Measurements from ENCODE around the gene POR.
A peak's percentile ranks its signal among the peaks of the same experiment; 100 is the strongest.
"Not testable (repeated sequence)": the region's sequence is repeated elsewhere in the genome, so short reads cannot be mapped to it uniquely, and the experiment has no call there.

The POR gene

DNA sequence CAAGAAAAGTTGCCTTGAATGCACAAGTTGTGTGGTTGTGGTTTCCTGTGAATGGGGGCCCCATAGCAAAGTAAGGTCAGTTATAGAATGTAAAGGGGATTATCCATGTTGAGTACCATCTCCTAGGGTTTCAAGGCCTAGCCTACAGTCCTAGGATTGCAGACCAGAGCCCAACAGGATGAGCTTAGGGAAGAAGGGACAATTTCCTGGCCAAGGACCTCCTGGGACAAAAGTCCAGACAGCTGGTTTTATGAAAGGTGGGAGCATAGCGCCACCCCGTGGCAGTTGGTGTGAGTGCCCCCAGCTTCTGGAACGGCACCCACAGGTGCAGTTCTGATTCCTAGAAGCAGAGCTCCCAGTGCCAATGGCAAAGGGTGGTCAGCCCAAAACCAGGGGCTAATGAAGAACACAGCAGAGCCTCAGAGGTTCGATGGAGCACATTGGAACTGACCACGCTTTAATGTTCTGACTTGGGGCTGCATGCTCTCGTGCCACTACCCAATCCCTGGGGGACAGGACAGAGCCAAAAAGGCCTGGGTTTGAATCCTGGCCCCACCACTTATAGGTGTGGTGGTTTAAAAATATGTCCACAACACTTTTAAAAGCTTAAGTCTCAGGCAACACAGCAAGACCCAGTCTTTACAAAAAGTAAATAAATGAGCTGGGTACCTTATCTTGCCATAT lies 105.2 kb downstream of the POR start:
- Histone ChIP-seq H3K9me3 (replicated peaks in 1 of 11) (peaks cover 0 to 7% (median 4%) of the 10 kb centered on the region in 11 experiments; a peak in 3 of 22 replicates), H3K4me2 (peak overlapping the region; percentile 4 to 89 (median 43); a peak in 18 of 22 replicates), H3K4me3 (no peak overlapping the region), H3K27ac (no peak overlapping the region), H3K9ac (peak overlapping the region in 2 of 11 experiments; percentile 34 to 37; a peak in 1 of 22 replicates), H4K20me1 (peaks cover 0 to 8% (median 0%) of the 10 kb centered on the region in 11 experiments; a peak in 3 of 22 replicates), H3K36me3 (peaks cover 34 to 84% (median 74%) of the 10 kb centered on the region in 11 experiments), H3K27me3 (no peaks in the 10 kb centered on the region), H3K4me1 (peaks cover 18 to 50% (median 26%) of the 10 kb centered on the region in 10 experiments)
- TF ChIP-seq Cebpa-rat (IDR thresholded peaks at IDR 0.05) = no peak

DNA sequence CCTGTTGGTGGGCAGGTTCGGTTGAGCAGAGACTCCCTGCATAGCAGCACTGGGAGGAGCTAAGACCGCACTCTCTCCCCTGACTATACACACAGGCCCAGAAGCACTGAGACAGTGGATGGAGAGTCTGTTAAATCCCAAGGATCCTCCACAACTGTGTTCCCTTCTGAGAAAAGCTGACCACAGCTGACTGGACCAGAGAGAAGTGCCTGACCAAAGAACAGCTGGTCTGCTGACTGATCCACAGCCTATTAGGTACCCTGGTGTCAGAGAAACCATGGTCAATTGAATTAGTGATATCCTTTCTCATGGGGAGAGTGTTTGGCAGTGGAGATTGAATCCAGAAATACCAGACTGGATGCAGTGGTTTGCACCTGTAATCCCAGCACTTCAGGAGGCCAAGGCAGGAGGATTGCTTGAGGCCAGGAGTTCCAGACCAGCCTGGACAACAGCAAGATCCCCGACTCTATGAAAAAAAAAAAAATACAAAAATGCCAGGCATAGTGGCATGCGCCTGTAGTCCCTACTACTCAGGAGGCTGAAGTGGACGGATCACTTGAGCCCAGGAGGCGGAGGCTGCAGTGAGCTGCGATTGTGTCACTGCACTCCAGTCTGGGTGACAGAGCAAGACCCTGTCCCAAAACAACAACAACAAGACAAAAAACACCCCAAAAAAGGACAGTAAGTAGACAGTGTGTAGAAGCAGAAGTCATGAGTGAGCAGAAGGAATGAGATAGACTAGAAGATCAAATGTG lies 107.2 kb downstream of the POR start:
- Histone ChIP-seq H3K27ac (peak overlapping the region in 2 of 11 experiments; percentile 3 to 4; a peak in 1 of 22 replicates), H3K4me3 (peak overlapping the region in 3 of 10 experiments; percentile 4 to 11 (median 10); a peak in 2 of 20 replicates), H4K20me1 (peaks cover 0 to 8% (median 0%) of the 10 kb centered on the region in 11 experiments; a peak in 3 of 22 replicates), H3K9me3 (replicated peaks in 1 of 11) (no peaks in the 10 kb centered on the region), H3K27me3 (no peaks in the 10 kb centered on the region), H3K9ac (peak overlapping the region in 2 of 11 experiments; percentile 3 to 35; a peak in 1 of 22 replicates), H3K4me2 (peak overlapping the region; percentile 19 to 89 (median 60); a peak in 19 of 22 replicates), H3K36me3 (peaks cover 45 to 88% (median 72%) of the 10 kb centered on the region in 11 experiments), H3K4me1 (peaks cover 18 to 50% (median 26%) of the 10 kb centered on the region in 10 experiments)
- TF ChIP-seq Cebpa-rat (IDR thresholded peaks at IDR 0.05) = no peak

DNA sequence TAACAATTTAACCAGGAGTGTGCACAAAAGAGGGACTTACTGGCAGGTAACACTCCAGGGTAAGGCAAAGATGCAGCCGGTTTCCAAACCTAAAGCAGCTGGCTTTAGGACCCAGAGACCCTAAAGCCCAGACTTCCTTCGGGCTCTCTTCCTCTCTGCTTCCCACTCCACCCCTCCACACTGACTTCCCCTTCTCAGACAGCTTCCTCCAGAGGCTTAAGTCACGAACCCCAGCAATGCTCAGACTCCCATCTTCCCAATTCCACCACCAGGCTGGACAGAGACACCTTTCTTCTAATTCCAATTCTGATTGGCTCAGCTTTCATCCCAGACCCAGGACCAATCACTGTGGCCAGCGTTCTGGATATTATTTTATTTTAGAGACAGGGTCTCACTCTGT lies 108.0 kb downstream of the POR start:
- Histone ChIP-seq H3K27me3 (no peaks in the 10 kb centered on the region), H4K20me1 (peaks cover 0 to 10% (median 0%) of the 10 kb centered on the region in 11 experiments; a peak in 2 of 22 replicates), H3K9ac (0 out of 22 replicates have a peak overlapping the region, but pooled peaks of 1 of the 11 experiments have one; percentile 3), H3K36me3 (peaks cover 52 to 88% (median 72%) of the 10 kb centered on the region in 11 experiments), H3K4me3 (peak overlapping the region in 3 of 10 experiments; percentile 4 to 11 (median 10); a peak in 2 of 20 replicates), H3K4me2 (peak overlapping the region; percentile 19 to 89 (median 60); a peak in 21 of 22 replicates), H3K27ac (peak overlapping the region in 1 of 11 experiments; percentile 4; a peak in 3 of 22 replicates), H3K9me3 (replicated peaks in 1 of 11) (no peaks in the 10 kb centered on the region), H3K4me1 (peaks cover 18 to 50% (median 26%) of the 10 kb centered on the region in 10 experiments)
- no peak for TF ChIP-seq Cebpa-rat (IDR thresholded peaks at IDR 0.05)

DNA sequence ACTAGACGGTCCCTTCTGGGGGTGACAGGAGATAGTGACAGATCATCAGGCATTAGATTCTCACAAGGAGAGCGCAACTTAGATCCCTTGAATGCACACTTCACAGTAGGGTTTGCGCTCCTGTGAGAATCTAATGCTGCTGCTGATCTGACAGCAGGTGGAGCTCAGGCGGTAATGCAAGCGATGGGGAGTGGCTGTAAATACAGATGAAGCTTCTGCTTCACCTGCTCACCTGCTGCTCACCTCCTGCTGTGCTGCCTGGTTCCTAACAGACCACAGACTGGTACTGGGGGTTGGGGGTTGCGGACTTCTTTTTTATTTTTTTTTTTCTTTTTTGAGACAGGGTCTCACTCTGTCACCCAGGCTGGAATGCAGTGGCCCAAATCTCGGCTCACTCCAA lies 114.7 kb downstream of the POR start:
- H3K36me3 ChIP-seq = peaks cover 34 to 84% (median 52%) of the 10 kb centered on the region in 11 experiments; a peak in 21 of 22 replicates
- H3K9me3 ChIP-seq (replicated peaks in 1 of 11); H3K27ac ChIP-seq; H3K4me3 ChIP-seq; H3K27me3 ChIP-seq; H3K9ac ChIP-seq; H3K4me2 ChIP-seq: not testable (repeated sequence)
- H4K20me1 ChIP-seq = peaks cover 0 to 38% (median 15%) of the 10 kb centered on the region in 11 experiments; a peak in 11 of 22 replicates
- peaks cover 0 to 12% (median 7%) of the 10 kb centered on the region in 10 experiments; a peak in 11 of 20 replicates for H3K4me1 ChIP-seq

DNA sequence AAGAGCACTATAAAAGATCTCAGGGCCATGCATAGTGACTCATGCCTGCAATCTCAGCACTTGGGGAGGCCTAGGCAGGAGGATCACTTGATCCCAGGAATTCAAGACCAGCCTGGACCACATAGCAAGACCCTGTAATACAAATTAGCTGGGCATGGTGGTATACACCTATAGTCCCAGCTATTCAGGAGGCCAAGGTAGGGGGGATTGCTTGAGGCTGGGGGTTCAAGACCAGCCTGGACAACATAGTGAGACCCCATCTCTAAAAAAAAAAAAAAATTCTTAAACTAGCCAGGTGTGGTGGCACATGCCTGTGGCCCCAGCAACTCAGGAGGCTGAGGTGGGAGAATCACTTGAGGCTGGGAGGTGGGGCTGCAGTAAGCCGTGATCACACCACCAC lies 117.0 kb downstream of the POR start:
- Histone ChIP-seq H3K27ac (no peak overlapping the region), H3K4me2 (no peak overlapping the region), H3K27me3 (no peaks in the 10 kb centered on the region), H3K4me3 (no peak overlapping the region), H3K4me1 (peaks cover 0 to 12% (median 7%) of the 10 kb centered on the region in 10 experiments; a peak in 11 of 20 replicates), H3K9ac (no peak overlapping the region), H4K20me1 (peaks cover 0 to 46% (median 15%) of the 10 kb centered on the region in 11 experiments; a peak in 11 of 22 replicates), H3K36me3 (peaks cover 20 to 61% (median 33%) of the 10 kb centered on the region in 11 experiments; a peak in 21 of 22 replicates), H3K9me3 (replicated peaks in 1 of 11) (no peaks in the 10 kb centered on the region)
- no peak for TF ChIP-seq Cebpa-rat (IDR thresholded peaks at IDR 0.05)

Measured in BLaER1 treated with 17β-estradiol and CSF1 and Interleukin-3, amounts not matched to agents 10 nM and 100 nM (cell line).